ENCODE measurements around the gene POTEJ.
"Not testable (repeated sequence)": the region's sequence is repeated elsewhere in the genome, so short reads cannot be mapped to it uniquely, and the experiment has no call there.

The POTEJ gene

DNA sequence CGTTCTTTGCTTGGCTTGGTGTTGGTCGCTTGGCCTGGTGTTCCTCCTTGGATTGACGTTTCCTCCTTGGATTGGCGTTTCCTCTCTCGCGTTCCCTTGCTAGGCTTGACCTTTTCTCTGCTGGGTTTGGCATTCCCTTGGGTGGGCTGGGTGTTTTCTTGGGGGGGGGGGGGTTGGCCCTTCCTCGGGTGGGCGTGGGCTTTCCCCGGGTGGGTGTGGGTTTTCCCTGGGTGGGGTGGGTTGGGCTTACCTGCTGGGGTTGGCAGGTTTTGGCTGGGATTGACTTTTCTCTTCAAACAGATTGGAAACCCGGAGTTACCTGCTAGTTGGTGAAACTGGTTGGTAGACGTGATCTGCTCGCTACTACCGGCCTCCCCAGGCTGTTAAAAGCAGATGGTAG is at the start of gene POTEJ:
POTEJ (plus strand) TSS at position 301 of the 400 bp plus-strand sequence; CDS start at position 394, 93 bp downstream.
- not testable (repeated sequence) for DNase-seq

DNA sequence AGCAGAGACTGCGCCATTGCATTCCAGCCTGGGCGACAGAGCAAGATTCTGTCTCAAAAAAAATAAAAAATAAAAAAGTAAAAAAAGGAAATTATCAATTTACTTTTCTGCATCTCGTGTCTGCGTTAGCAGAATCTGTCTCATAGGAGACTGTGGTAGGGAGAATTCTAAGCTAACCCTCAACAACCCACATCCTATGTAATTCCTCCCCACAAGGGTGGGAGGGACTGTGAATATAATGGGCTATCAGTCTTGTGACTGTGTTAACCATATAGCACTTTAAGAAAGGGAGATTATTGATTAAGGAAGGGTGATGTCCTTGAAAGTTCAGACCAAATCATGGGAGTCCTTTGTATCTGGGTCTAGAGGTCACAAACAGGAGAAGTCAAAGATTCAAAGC is 45.1 kb upstream of the POTEJ start:
- not testable (repeated sequence) for DNase-seq

DNA sequence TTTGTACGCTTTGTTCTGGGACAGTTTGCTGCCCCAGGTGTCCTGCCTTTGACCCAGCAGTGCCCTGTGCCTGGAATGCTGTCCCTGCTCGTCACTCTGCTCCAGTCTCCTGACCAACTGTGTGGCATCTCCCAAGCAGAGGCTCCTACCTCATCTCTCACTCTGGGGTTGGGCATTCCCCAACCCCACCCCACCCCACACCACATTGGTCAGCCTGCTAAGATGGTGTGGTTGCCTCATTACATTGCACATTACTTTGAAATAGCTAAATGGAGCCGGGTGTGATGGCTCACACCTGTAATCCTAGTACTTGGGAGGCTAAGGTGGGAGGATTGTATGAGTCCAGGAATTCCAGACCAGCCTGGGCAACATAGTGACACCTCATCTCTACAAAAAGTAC is 39.3 kb upstream of the POTEJ start:
- not testable (repeated sequence) for DNase-seq

DNA sequence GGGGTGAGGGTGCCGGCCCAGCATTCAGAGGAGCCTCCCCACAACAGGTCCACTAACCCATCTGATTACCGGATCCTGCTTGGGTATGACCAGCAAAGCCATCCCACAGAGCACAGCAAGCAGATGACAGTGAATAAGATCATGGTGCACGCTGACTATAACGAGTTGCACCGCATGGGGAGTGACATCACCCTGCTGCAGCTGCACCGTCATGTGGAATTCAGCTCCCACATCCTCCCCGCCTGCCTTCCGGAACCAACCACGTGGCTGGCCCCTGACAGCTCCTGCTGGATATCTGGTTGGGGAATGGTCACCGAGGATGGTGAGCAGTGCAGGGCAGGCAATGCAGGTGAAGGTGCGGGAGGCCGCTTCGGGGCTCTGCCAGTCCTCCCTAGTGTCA is 37.0 kb upstream of the POTEJ start:
- not testable (repeated sequence) for DNase-seq

DNA sequence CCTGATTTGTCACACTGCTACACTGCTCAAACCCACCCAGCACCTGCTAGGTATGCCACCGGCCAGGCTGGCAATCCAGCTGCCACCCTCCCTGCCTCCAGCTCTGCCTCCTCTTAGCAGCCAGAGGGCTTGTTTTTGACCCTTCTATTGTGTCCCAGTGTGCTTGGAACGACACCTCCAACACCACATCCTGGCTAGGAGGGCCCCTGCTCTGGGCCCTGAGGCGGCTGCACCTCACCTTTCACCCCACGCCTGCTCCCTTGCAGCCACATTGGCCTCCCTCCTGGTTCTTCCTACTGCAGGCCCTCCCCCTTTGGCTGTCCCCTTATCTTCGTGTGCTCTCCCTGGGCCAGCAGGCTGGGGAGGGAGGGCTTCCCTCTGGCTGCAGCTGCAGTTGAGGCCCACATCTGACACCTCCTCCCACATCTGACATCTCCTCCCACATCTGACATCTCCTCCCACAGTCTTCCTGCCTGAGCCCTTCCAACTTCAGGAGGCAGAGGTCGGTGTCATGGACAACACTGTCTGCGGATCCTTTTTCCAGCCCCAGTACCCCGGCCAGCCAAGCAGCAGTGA is 34.9 kb upstream of the POTEJ start:
- not testable (repeated sequence) for DNase-seq

DNA sequence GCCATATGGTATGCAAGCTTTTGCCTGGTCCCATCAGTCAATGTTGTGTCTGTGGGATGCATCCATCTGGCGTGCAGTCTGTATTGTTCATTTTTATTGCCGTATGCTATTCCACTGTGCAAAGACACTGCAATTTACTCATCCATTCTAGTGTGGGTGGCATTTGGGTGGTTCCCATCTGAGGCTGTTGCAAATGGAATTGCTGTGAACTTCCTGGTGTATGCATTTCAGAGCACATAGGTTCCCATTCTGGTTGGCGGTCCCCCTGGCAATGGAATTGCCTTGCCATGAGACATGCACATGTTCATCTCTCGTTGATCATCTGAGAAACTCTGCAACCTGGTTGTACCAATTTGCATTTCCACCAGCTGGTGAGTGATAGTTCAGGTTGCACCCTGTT is 33.7 kb upstream of the POTEJ start:
- not testable (repeated sequence) for DNase-seq

DNA sequence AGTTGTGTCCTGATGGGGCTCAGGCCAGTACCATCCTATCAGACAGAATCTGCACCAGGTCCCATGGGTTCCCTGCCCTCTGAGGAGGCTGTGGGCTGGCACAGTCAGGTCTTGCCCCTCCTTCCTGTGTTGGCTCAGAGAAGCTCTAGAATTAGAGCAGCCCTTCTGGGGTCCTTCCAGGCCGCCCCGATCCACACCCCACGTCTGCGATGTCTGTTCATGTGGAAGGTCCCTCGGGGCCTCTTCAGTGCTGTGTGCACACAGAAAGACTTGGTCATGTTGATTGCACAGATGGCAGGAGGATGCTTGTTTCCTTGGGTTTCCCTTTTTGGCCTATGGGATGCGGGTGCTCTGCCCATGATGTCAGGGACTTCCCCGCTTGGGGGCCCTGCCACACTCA is 32.1 kb upstream of the POTEJ start:
- not testable (repeated sequence) for DNase-seq

DNA sequence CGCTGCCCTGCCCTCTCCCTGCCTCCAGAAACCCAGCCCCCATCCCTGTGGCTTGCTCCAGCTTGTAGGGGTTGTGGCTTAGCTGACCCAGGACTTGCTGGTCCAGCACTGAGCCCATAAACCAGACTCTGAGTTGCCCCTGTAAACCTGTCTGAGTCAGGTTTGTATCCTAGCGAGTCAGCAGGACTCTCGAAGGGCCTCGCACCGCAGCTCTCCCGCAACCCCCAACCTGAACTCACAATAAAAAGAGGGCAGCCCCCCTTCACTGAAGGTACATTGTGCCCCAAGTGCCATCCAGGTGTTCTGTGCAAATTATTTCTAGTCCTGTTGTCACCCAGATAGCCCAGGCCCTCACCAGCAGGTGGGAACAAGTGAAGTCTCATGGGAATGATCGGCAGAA is 29.7 kb upstream of the POTEJ start:
- not testable (repeated sequence) for DNase-seq

DNA sequence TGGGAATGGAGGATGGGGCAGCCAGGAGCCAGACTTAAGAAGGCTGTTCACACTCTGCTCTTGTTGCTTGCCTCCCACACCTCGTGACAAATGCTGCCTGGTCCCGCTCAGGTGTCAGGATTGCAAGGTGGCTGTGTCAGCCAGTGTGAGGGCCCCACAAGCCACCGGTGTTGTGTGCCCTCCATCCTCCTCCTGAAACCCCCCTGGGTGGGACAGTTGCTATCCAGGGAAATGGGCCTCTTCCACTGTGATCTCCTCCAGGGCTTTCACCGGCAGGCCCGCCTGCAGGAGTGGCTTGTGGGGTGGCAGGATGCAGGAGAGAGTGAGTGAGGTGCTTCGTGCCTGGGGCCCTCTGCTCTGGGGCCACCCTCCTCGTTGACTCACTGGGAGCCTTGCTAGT is 28.3 kb upstream of the POTEJ start:
- not testable (repeated sequence) for DNase-seq

DNA sequence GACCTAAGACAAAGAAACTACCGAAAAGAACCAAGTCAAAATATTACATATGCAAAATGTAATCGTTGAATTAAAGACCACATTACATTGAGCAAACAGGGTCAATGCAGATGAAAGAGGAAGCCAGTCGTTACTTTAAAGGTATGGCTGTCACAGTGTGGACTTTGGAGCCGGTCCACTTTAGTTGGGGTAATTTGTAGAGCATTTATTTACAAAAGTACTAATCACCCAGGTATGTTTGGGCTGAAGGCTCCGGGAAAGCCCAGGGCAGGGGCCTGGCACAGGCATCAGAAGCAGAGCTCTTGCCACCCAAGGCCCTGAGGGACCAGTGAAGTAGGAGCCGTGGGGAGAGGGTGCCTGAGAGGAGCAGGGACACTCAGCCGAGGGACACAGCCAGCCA is 27.7 kb upstream of the POTEJ start:
- not testable (repeated sequence) for DNase-seq

DNA sequence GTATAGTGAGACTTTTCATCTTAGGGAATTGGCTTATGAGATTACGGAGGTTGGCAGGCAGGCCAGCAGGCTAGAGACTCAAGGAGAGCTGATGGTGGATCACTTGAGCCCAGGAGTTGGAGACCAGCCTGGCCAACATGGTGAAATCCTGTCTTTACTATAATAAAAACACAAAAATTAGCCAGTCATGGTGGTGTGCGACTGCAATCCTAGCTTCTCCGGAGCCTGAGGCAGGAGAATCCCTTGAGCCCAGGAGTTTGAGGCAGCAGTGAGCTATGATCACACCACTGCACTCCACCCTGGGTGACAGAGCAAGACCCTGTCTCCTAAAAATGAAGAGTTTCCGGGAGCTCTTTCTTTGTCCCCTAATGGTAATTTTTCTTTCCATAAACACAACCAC is 26.5 kb upstream of the POTEJ start:
- DNase-seq, result not testable (repeated sequence)

DNA sequence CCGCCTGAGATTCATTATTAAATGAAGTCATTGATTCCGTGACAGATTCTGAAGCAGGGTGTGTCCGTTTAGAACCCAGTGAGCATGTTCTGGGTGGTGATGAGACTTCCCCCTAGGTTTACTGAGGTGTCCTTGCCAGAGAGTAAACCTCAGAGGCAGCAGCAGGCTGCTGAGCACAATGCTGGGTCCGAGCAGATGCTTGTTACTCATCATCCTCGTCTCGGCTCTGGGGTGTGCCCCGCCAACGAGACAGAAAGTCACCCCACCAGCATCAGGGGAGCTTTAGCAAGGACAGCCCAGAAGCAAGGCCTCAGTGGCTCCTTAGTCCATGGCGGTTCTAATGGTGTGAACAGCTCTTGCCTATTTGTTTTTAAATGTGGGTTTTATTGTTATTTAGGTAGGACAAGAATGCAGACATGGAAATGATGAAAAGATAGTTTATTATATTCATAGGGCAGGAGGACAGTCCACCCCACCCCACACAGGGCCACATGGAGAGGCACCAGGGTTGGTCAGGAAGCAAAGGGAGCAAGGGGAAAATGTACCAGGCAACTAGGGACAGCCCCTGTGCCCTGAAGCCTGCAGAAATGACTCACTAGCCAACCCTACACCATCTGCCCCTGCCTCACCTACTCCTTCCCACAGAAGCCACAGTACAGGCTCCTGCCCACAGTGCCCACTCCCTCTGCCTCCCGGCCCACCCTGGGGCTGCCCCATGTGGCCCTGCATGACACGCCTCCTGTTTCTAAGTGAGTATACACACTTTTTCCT is 22.4 kb upstream of the POTEJ start:
- DNase-seq, result not testable (repeated sequence)

DNA sequence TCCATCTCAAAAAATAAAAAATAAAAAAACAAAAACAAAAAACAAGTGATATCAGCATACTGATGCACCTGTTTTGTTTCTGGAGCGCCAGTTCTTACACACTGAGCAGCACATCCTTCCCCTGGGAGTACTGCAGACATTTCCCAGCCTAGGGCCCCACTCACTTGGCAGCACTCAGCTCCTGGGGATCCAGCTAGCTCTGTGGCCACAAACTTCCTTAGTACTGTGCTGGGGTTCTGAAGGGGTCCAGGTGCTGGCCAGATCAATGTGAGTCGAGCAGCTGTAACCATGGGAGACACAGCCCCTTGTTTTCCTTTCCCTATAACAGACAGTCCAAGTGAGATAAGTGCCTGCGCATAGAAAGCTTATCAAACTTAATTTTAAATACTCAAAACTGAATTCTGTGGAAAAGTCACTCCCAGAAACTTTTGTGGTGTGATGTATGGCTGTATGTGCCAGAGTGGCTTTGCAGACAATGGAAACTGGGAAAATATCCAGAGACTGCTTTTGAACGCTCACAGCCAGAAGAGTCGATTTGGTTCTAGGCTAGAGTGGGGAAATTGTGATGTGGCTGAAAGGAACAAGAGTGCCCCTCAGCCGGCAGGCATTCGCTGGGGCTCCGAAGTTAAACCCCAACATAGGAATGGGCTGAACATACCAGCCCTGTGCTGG is 20.9 kb upstream of the POTEJ start:
- DNase-seq, result not testable (repeated sequence)

DNA sequence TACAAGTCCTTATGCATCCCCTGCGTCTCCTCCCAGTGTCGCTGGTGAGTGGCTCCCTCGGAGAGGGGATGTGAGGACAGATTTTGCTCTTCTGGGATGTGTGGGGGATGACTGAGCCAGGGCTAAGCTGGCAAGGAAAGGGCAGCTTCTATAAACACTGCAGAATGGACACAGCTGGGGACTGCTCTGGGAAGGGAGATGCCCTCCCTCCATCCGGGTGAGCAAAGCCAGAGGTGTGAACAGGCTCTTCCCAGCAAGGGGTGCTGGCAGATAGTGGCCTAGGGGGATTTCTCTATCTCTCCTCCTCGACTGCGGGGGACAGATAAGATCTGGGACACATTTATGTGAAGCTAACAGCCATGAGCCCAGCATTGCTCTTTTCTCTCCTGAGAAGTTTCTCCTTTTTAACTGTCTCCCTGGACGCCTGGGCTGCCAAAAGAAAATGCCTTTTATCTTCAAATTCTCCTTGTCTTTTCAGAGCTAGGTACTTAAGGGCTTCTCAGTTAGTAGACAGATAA is 20.3 kb upstream of the POTEJ start:
- not testable (repeated sequence) for DNase-seq

DNA sequence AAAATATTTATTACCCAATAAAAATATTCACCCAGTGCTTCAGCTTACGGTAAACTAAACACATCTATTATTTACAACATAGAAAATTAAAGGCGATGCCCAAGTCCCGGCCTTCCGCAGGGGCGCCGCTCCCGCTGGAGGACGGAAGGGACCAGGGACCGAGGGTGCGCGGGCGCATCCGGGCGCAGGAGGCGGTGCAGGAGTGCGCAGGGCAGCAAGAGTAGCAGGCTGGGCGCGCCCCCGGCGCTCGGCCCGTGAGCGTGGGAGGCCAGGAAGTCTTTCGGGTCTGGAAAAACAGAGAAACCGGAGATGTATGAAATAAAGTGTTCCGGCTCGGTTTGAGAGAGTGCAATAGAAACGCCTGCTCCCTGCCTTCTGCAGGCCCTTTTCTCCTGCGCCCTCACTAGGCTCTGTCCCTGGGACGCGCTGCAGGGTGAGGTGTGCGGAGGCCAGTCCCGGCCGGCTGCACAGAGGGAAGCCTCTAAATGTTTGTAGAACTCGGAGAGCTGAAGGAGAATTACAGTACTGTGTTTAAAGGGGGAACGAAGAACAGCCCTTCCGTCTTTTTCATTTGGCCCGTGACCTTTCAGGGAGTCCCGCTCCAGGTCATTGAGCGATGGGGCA is 18.3 kb upstream of the POTEJ start:
- DNase-seq, result not testable (repeated sequence)

DNA sequence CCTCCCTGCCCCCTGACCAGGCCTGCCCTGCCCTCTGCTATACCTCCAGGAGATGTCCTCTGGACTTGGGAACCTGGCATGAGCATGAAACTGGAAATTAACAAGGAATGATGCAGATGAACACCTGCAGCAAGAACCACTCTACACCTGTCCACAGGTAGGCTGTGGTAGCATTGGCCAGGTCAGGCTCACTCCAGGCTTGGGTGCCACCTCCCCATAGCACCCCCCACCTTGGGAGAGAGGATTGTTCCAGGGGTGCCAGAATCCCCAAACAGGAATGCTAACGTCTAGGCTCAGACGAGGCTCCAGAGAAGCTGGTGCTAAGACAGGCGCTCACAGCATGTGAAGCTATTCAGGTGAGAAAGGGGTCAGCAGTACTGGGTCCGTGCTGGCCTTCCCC is 17.2 kb upstream of the POTEJ start:
- DNase-seq, result not testable (repeated sequence)

DNA sequence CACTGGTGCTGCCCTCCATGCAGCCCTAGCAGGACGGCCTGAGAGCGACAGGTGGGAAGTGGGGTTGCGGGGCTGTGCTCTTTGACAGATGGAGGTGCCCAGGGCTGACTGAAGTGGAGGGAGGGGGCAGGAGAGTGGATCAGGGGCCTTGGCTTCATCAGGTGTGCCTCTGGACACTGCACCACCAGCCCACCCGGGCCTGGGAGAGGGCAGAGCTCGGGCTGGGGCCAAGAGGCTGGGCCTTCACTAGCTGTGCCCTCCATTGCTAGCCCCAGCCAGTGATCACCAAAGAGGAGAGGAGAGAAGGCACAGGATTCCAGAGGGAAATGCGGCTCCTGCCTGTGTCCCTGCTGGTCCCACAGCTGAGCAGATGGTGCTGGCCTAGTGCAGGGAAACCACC is 14.5 kb upstream of the POTEJ start:
- not testable (repeated sequence) for DNase-seq

DNA sequence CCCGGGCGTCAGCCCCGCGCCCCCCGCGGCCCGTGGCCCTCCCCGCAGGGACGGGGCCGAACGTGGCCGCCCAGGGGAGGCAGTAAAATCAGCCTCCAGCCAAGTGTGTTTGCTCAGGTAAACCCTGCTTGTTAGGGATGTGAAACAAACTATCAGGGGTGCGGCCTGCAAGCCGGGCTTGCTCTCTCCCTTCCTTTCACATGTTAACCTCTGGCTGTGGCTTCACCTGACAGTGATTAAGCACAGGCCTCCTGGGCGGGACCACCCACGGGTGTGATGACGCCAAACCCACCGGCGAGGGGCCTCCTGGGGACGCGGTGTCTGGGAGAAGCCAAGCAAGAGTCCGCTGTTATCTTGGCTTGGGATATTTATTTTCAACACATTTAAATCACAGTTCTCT is 13.2 kb upstream of the POTEJ start:
- DNase-seq, result not testable (repeated sequence)

DNA sequence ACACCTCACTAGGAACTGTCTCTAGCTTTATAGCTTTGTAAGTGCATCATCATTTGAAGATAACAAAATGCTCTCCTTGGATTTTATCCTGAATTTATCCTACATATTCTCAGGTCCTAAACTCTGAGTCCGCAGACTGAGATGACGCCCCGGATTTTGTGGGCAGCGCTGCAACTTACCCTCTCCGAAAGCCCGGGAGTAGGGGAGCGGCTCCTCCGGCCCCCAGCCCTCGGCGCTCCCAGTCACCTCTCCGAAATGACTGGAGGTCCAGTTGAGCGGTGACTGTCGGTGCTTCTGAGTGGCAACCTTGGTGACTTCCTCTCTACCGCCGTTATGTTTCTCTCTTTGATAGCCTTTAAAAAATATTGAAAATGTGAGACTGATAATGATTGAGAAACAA is 12.8 kb upstream of the POTEJ start:
- not testable (repeated sequence) for DNase-seq

DNA sequence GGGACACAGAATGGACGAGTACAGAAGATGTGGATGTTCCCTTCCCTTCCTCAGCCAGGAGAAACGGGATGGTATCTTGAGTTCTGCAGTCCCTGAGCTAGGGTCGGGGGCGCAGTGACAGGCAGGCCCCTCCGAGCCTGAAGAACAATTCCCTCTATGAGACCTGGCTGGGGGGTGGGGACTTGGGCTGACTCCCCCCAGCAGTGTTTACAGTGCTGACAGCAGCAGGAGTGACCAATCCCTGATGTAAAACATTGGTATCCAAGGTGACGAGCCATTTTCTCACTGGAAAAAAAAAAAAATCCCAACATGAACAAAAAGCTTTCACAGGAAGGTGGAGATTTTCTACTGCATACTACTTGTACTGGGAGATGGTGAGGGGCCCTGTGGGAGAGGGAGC is 11.8 kb upstream of the POTEJ start, which contains the start of gene CFC1:
CFC1 (minus strand) TSS at position 183 of the 400 bp plus-strand sequence. CDS start 288 bp downstream, outside the sequence.
- not testable (repeated sequence) for DNase-seq

DNA sequence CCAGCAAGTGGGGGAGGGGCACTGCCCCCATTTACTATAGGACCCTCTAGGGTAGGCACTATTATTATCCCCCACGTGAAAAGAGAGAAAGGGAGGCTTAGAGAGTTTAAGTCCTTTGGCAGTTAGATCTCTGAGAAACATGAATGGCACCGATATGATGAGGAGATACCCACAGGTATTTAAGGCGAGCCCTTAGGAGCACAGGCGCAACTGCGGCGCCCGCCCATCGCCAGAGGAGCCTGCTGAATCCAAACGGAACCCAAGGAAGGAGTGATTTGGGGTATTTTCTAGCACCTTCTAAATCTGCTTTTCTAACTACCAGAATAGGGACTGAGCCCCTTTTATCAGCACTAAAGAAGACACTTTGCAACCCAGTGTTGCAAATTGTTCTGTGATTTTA is 11.3 kb upstream of the POTEJ start:
- DNase-seq, result not testable (repeated sequence)

DNA sequence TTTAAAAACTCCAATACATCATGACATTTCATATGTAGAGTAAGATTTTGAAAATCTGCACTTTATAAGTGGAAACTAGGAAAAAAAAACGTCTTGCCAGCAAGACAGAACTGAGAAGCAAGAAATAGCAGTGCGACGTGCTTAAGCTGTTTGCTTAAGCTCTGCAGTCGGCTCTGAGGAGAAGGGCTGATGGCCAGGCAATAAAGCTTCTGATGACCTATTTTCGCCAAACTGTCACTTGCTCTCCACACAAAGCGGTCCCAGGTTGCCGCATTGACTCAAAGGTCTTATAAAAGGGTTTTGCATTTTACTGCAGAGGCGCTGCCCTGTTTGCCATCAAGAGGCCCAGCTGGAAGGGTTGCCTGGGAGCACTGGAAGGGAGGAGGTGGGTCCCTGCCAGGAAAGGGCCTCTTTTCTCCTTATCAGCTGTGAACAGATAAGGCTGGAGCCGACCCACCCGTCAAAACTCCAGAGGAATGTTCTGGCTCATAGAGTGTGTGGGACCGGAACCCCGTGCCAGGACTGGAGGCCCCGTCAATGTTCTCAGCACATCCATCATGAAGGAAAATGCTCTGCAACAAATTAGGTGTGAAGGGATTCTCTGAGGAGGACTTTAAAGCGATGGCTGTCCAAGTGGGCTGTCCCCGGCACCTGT is 9.5 kb upstream of the POTEJ start:
- DNase-seq, result not testable (repeated sequence)

All from CD4-positive, alpha-beta T cell treated with Interleukin-17A for 1 hour (primary cell).